Mesenchymal stem cell (in vitro differentiated cells and primary cell): ENCODE results near the gene IGF2BP2.

Experiments used
- DNase-seq: peaks from one replicate; pipeline ENCODE4 v3.0.0-alpha.2; 2013
- H2AFZ ChIP-seq: one replicate; pipeline ENCODE4 v1.6.1; 2013; ENCODE audit warnings: low read depth, mild to moderate bottlenecking, control low read depth, inconsistent platforms, low read length, moderate library complexity
- H2AK5ac ChIP-seq: 2 replicates; pipeline ENCODE4 v1.6.1; 2013; ENCODE audit warnings: low read length, moderate library complexity, mild to moderate bottlenecking, inconsistent platforms; ENCODE audit not compliant: severe bottlenecking
- H2BK120ac ChIP-seq: one replicate; pipeline ENCODE4 v1.6.1; 2013; ENCODE audit warnings: low read depth, mild to moderate bottlenecking, inconsistent platforms, low read length, moderate library complexity
- H2BK12ac ChIP-seq, 2 experiments: one replicate each; pipeline ENCODE4 v1.6.1; 2013; ENCODE audit warnings: inconsistent platforms in 2 of 2, low read length in 2 of 2, mild to moderate bottlenecking in 2 of 2, moderate library complexity in 2 of 2, control low read depth in 1 of 2
- H2BK15ac ChIP-seq: one replicate; pipeline ENCODE4 v1.6.1; 2013; ENCODE audit warnings: mild to moderate bottlenecking, low read depth, inconsistent platforms; ENCODE audit not compliant: poor library complexity, severe bottlenecking
- H2BK5ac ChIP-seq: 2 replicates; pipeline ENCODE4 v1.6.1; 2013; ENCODE audit warnings: low read depth, mild to moderate bottlenecking, low read length, control low read depth, inconsistent platforms; ENCODE audit not compliant: poor library complexity, severe bottlenecking
- H3K14ac ChIP-seq, 2 experiments: one replicate each; pipeline ENCODE4 v1.6.1; 2013; ENCODE audit warnings: inconsistent platforms in 2 of 2, low read length in 2 of 2, control low read depth in 1 of 2, mild to moderate bottlenecking in 1 of 2, moderate library complexity in 1 of 2
- H3K18ac ChIP-seq, 2 experiments: one replicate each; pipeline ENCODE4 v1.6.1; 2013; ENCODE audit warnings: inconsistent platforms in 2 of 2, low read length in 2 of 2, control low read depth in 1 of 2, low read depth in 1 of 2, mild to moderate bottlenecking in 1 of 2
- H3K23ac ChIP-seq, 2 experiments: one replicate each; pipeline ENCODE4 v1.6.1; 2013; ENCODE audit warnings: inconsistent platforms in 2 of 2, low read length in 2 of 2, mild to moderate bottlenecking in 2 of 2, moderate library complexity in 2 of 2, control low read depth in 1 of 2
- H3K27ac ChIP-seq: 2 replicates; pipeline ENCODE4 v1.5.1; 2013; ENCODE audit warnings: mild to moderate bottlenecking, moderate library complexity, low read length, control low read depth, inconsistent platforms; ENCODE audit not compliant: poor library complexity, severe bottlenecking
- H3K27me3 ChIP-seq, 2 experiments: 2 replicates each; pipeline versions ENCODE4 v1.6.1 to v1.7.0; 2013; ENCODE audit warnings: low read length in 2 of 2, mild to moderate bottlenecking in 2 of 2, moderate library complexity in 2 of 2, control low read depth in 1 of 2, inconsistent platforms in 1 of 2; ENCODE audit not compliant: control insufficient read depth in 1 of 2, insufficient read depth in 1 of 2
- H3K36me3 ChIP-seq, 2 experiments: 2 replicates each; pipeline versions ENCODE4 v1.6.1 to v1.7.0; 2013; ENCODE audit warnings: low read length in 2 of 2, control low read depth in 1 of 2, inconsistent platforms in 1 of 2, low read depth in 1 of 2, mild to moderate bottlenecking in 1 of 2; ENCODE audit not compliant: insufficient read depth in 2 of 2, control insufficient read depth in 1 of 2
- H3K4ac ChIP-seq, 2 experiments: one replicate each; pipeline ENCODE4 v1.6.1; 2013; ENCODE audit warnings: inconsistent platforms in 2 of 2, low read length in 2 of 2, mild to moderate bottlenecking in 2 of 2, moderate library complexity in 2 of 2, control low read depth in 1 of 2, low read depth in 1 of 2
- H3K4me1 ChIP-seq: 2 replicates; pipeline ENCODE4 v1.6.1; 2013; ENCODE audit warnings: low read depth, low read length, control low read depth; ENCODE audit not compliant: control insufficient read depth, insufficient read depth
- H3K4me2 ChIP-seq: 2 replicates; pipeline ENCODE4 v1.6.1; 2013; ENCODE audit warnings: low read length, mild to moderate bottlenecking, inconsistent platforms; ENCODE audit not compliant: poor library complexity, severe bottlenecking
- H3K4me3 ChIP-seq, 2 experiments: 2 replicates each; pipeline versions ENCODE4 v1.5.1 to v1.7.0; 2013; ENCODE audit warnings: low read length in 2 of 2, mild to moderate bottlenecking in 2 of 2, control low read depth in 1 of 2, low read depth in 1 of 2; ENCODE audit not compliant: insufficient read depth in 1 of 2
- H3K79me1 ChIP-seq: replicated peaks from 2 replicates; pipeline ENCODE4 v1.6.1; 2013; ENCODE audit warnings: mild to moderate bottlenecking, control low read depth, low read length, inconsistent platforms; ENCODE audit not compliant: poor library complexity, severe bottlenecking
- H3K9ac ChIP-seq: 2 replicates; pipeline ENCODE4 v1.7.0; 2013; ENCODE audit warnings: mild to moderate bottlenecking, low read length, moderate library complexity
- H3K9me3 ChIP-seq: 2 replicates; pipeline ENCODE4 v1.7.0; 2013; ENCODE audit warnings: mild to moderate bottlenecking, low read length; ENCODE audit not compliant: control insufficient read depth
- H4K8ac ChIP-seq: one replicate; pipeline ENCODE4 v1.6.1; 2013; ENCODE audit warnings: inconsistent platforms, mild to moderate bottlenecking, low read length, moderate library complexity
- H4K91ac ChIP-seq: one replicate; pipeline ENCODE4 v1.6.1; 2013; ENCODE audit warnings: mild to moderate bottlenecking, low read length, inconsistent platforms
- WGBS: methylation state at CpG from one replicate; pipeline ENCODE4 v1.1.7; 2013; ENCODE audit warnings: mixed read lengths; 5-methylcytosine and 5-hydroxymethylcytosine counted together

IGF2BP2 gene

GRCh38 chr3:185827595-185828344 is 2.9 kb upstream of the IGF2BP2 start:
- H3K23ac ChIP-seq: no peak overlapping the region
- H3K36me3 ChIP-seq: peaks cover 3 to 8% of the 10 kb centered on the region in 2 experiments
- peaks cover 8% of the 10 kb centered on the region for H3K79me1 ChIP-seq
- no peak overlapping the region for H3K4me3 ChIP-seq
- H3K9ac ChIP-seq: no peak overlapping the region
- DNase-seq: no peak
- H4K8ac ChIP-seq: no peak overlapping the region
- no peak overlapping the region for H3K18ac ChIP-seq
- H4K91ac ChIP-seq: no peak overlapping the region
- H3K27me3 ChIP-seq: no peaks in the 10 kb centered on the region
- no peak overlapping the region for H3K4ac ChIP-seq
- H2BK120ac ChIP-seq: no peak overlapping the region
- H3K4me1 ChIP-seq: peaks cover 5% of the 10 kb centered on the region
- no peak overlapping the region for H2AK5ac ChIP-seq
- no peak overlapping the region for H2BK5ac ChIP-seq
- H2BK15ac ChIP-seq: no peak overlapping the region
- no peak overlapping the region for H2BK12ac ChIP-seq
- 94% methylated on average over 9 of the region's 10 CpGs for WGBS
- peaks cover 7% of the 10 kb centered on the region for H3K9me3 ChIP-seq
- no peak overlapping the region for H3K27ac ChIP-seq
- H3K4me2 ChIP-seq: no peak overlapping the region
- H2AFZ ChIP-seq: no peak overlapping the region
- no peak overlapping the region for H3K14ac ChIP-seq

- peak overlapping the region; percentile 44 for H2BK15ac ChIP-seq
- H4K8ac ChIP-seq: peak overlapping the region; percentile 84
- H3K9ac ChIP-seq: peak overlapping the region; percentile 77
- H3K27ac ChIP-seq: no peak overlapping the region
- peak overlapping the region; percentile 99 for H3K4me2 ChIP-seq
- H3K23ac ChIP-seq: peak overlapping the region; percentile 90 to 91
- peak overlapping the region in 1 of 2 experiments; percentile 96 for H3K14ac ChIP-seq
- peak overlapping the region; percentile 68 for H2AFZ ChIP-seq
- DNase-seq: peak; percentile 63
- peak overlapping the region; percentile 99 for H4K91ac ChIP-seq
- H2AK5ac ChIP-seq: no peak overlapping the region
- peak overlapping the region; percentile 5 for H2BK5ac ChIP-seq
- under 1% methylated on average over 82 of the region's 90 CpGs for WGBS
- H3K9me3 ChIP-seq: peaks cover 7% of the 10 kb centered on the region
- H2BK120ac ChIP-seq: peak overlapping the region; percentile 94
- peak overlapping the region; percentile 39 to 87 for H2BK12ac ChIP-seq
- peaks cover 5% of the 10 kb centered on the region for H3K4me1 ChIP-seq
- peak overlapping the region; percentile 90 to 99 for H3K18ac ChIP-seq
- H3K4me3 ChIP-seq: peak overlapping the region; percentile 90 to 92
- H3K79me1 ChIP-seq: peaks cover 7% of the 10 kb centered on the region
- H3K36me3 ChIP-seq: peaks cover 3 to 8% of the 10 kb centered on the region in 2 experiments
- peak overlapping the region; percentile 83 to 95 for H3K4ac ChIP-seq
- no peaks in the 10 kb centered on the region for H3K27me3 ChIP-seq
These were observed 1.0 kb upstream of the IGF2BP2 start for GRCh38 chr3:185825639-185826481.

- Histone ChIP-seq H2BK12ac (peak overlapping the region in 1 of 2 experiments; percentile 29), H3K4me3 (peak overlapping the region; percentile 87 to 92), H3K36me3 (peaks cover 2 to 5% of the 10 kb centered on the region in 2 experiments), H3K9ac (peak overlapping the region; percentile 96), H3K23ac (peak overlapping the region; percentile 27 to 83), H2BK15ac (peak overlapping the region; percentile 89), H3K27ac (peak overlapping the region; percentile 82), H3K4me1 (peaks cover 5% of the 10 kb centered on the region), H3K4ac (peak overlapping the region; percentile 84 to 94), H3K27me3 (no peaks in the 10 kb centered on the region), H2AK5ac (peak overlapping the region; percentile 65), H3K9me3 (no peaks in the 10 kb centered on the region), H4K91ac (peak overlapping the region; percentile 94), H2BK5ac (peak overlapping the region; percentile 89), H2BK120ac (peak overlapping the region; percentile 99), H3K79me1 (peaks cover 6% of the 10 kb centered on the region), H3K18ac (peak overlapping the region; percentile 92 to 95), H3K4me2 (peak overlapping the region; percentile 29), H2AFZ (peak overlapping the region; percentile 18), H3K14ac (peak overlapping the region; percentile 76 to 95), H4K8ac (peak overlapping the region; percentile 82)
- peak; percentile 47 for DNase-seq
- under 1% methylated on average over 50 of the region's 89 CpGs for WGBS
These were observed 514 bp downstream of the IGF2BP2 start for GRCh38 chr3:185824051-185825005.
